Nephron (organoid): ENCODE measurements around the gene STPG4.

Experiments used
- H3K27ac Mint-ChIP-seq, 3 experiments: 2 replicates each; pipeline ENCODE4 v1.8.0; 2020; ENCODE audit warnings: mixed read lengths in 3 of 3, mild to moderate bottlenecking in 2 of 3, moderate library complexity in 1 of 3
- H3K27me3 Mint-ChIP-seq: 2 replicates; pipeline ENCODE4 v1.8.0; 2021; ENCODE audit warnings: low read depth, mild to moderate bottlenecking, moderate library complexity, mixed read lengths
- H3K36me3 Mint-ChIP-seq: 2 replicates; pipeline ENCODE4 v1.8.0; 2020; ENCODE audit warnings: low read depth, mixed read lengths
- H3K4me1 Mint-ChIP-seq: 2 replicates; pipeline ENCODE4 v1.8.0; 2020; ENCODE audit warnings: mixed read lengths
- H3K4me3 Mint-ChIP-seq, 3 experiments: 2 replicates each; pipeline ENCODE4 v1.8.0; 2020; ENCODE audit warnings: mild to moderate bottlenecking in 3 of 3, mixed read lengths in 3 of 3, moderate library complexity in 2 of 3
- H3K9me3 Mint-ChIP-seq: 2 replicates; pipeline ENCODE4 v1.8.0; 2020; ENCODE audit warnings: mixed read lengths
- TF ChIP-seq, protein P1 (sequence below), 3 experiments: fragments of 200-600 bp; sonication (generic); IDR thresholded peaks; one replicate each; pipeline ENCODE4 v1.5.0; 2021; ENCODE audit warnings: antibody characterized with exemption in 3 of 3; ENCODE audit not compliant: unreplicated experiment in 3 of 3

Gene STPG4

GRCh38 chr2:47067788-47068407, 87.2 kb downstream of the STPG4 start:
- H3K27me3 Mint-ChIP-seq, result no peaks in the 10 kb centered on the region
- H3K4me1 Mint-ChIP-seq, result peaks cover 76% of the 10 kb centered on the region
- H3K4me3 Mint-ChIP-seq, result no peak overlapping the region

DNA sequence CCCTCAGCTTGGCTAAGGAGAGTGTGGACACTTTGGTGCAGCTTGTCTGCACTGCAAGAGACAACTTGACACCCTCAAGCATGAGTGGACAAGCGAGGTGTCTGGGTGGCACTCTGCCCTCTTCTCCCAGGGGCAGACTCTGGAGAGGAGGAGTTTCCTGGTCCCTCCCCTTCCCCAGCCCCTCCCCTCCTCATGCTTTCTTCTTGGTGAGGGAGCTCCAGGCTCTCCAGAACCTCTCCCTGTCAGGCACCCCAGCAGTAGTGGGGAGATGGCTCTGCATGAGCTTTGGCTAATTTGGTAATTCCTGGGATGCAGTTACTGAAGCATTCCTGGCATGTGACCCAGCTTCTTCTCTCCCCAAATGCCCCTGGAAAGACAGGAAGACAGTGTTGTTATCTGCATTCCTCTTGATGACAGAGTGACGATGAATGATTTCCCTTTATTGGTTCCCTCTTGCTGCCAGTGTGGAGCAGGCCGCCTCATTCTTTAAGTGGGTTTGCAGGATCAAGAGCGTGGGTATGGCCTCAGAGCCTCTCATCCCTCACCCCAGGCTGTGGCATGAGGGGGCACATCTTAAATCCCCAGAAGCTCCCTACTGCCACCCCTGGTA, 89.2 kb downstream of the STPG4 start:
- Mint-ChIP-seq H3K4me3 (no peak overlapping the region), H3K27ac (peak overlapping the region in 2 of 3 experiments; percentile 82 to 89), H3K27me3 (no peaks in the 10 kb centered on the region), H3K9me3 (no peaks in the 10 kb centered on the region), H3K4me1 (peaks cover 71% of the 10 kb centered on the region), H3K36me3 (no peaks in the 10 kb centered on the region)
- TF ChIP-seq, protein P1, sequence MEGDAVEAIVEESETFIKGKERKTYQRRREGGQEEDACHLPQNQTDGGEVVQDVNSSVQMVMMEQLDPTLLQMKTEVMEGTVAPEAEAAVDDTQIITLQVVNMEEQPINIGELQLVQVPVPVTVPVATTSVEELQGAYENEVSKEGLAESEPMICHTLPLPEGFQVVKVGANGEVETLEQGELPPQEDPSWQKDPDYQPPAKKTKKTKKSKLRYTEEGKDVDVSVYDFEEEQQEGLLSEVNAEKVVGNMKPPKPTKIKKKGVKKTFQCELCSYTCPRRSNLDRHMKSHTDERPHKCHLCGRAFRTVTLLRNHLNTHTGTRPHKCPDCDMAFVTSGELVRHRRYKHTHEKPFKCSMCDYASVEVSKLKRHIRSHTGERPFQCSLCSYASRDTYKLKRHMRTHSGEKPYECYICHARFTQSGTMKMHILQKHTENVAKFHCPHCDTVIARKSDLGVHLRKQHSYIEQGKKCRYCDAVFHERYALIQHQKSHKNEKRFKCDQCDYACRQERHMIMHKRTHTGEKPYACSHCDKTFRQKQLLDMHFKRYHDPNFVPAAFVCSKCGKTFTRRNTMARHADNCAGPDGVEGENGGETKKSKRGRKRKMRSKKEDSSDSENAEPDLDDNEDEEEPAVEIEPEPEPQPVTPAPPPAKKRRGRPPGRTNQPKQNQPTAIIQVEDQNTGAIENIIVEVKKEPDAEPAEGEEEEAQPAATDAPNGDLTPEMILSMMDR (IDR thresholded peaks at IDR 0.05; ENCODE audit: unreplicated experiment in 3 of 3), result no peak

More at GRCh38 chr2:47067788-47068407, 87.2 kb downstream of the STPG4 start:
- peak overlapping the region; percentile 32 to 71 (median 71) for H3K27ac Mint-ChIP-seq
- no peaks in the 10 kb centered on the region for H3K9me3 Mint-ChIP-seq
- peaks cover 7% of the 10 kb centered on the region for H3K36me3 Mint-ChIP-seq
- TF ChIP-seq, protein P1 (IDR thresholded peaks at IDR 0.05; ENCODE audit: unreplicated experiment in 3 of 3), result no peak

- Mint-ChIP-seq H3K4me1 (peaks cover 68% of the 10 kb centered on the region), H3K36me3 (no peaks in the 10 kb centered on the region), H3K27me3 (no peaks in the 10 kb centered on the region), H3K9me3 (no peaks in the 10 kb centered on the region), H3K27ac (peak overlapping the region in 2 of 3 experiments; percentile 89 to 91), H3K4me3 (no peak overlapping the region)
- TF ChIP-seq, protein P1 (IDR thresholded peaks at IDR 0.05; ENCODE audit: unreplicated experiment in 3 of 3), result no peak
These were observed 89.8 kb downstream of the STPG4 start for GRCh38 chr2:47065343-47065742.

DNA sequence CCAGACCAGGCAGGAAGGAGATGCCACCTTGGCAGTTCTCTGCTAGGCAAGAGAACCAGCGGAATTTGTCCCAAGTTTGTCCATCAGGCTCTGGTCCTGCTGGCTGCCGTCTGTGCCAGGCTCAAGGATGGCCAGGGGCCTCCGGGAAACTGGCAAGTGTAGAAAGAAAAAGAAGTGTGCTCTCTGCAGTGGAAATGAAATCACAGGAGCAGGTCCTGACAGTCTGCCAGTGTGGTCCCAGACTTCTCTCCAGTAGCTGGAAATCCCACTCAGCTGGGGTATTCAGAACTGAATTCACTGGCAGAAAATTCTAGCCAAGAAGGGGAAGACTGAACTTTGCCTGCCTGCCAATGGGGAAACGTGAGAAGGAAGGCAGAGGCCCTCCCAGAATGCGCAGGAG, 91.0 kb downstream of the STPG4 start:
- H3K27me3 Mint-ChIP-seq, result no peaks in the 10 kb centered on the region
- peaks cover 65% of the 10 kb centered on the region for H3K4me1 Mint-ChIP-seq
- H3K4me3 Mint-ChIP-seq, result no peak overlapping the region
- peak overlapping the region; percentile 37 to 91 (median 89) for H3K27ac Mint-ChIP-seq
- no peaks in the 10 kb centered on the region for H3K9me3 Mint-ChIP-seq
- TF ChIP-seq, protein P1 (IDR thresholded peaks at IDR 0.05; ENCODE audit: unreplicated experiment in 3 of 3), result no peak
- H3K36me3 Mint-ChIP-seq, result no peaks in the 10 kb centered on the region

DNA sequence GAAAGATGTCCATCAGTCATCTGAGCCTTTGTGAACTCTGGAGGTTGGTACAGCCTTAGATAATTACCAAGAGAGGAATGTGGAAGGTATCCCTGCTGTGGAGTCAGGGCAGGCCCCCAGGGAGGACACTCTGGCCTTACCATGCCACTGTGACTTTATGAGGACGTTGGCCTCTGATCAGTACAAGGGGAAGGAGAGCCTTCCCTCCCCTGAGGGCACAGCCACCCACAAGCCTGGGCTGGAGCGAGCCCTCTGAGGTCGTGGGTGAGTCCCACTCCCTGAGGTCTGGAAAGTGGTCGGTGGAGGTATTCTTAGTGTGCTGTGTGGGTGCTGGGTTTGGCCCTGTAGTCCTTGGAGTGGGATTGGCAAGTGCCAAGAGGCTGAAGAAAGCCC, 91.6 kb downstream of the STPG4 start:
- Mint-ChIP-seq H3K27me3 (no peaks in the 10 kb centered on the region), H3K9me3 (no peaks in the 10 kb centered on the region), H3K36me3 (no peaks in the 10 kb centered on the region), H3K4me1 (peaks cover 67% of the 10 kb centered on the region), H3K27ac (peak overlapping the region; percentile 81 to 91 (median 89)), H3K4me3 (peak overlapping the region in 1 of 3 experiments; percentile 22)
- TF ChIP-seq, protein P1 (IDR thresholded peaks at IDR 0.05; ENCODE audit: unreplicated experiment in 3 of 3), result no peak
